ENCODE measurements around the gene NUBP2. TPM values are rescaled to one million over a fixed set of nuclear protein-coding genes. Genes with fewer than 3 reads are reported as not detected.

The NUBP2 gene
- total RNA-seq, 1 experiment from 2014 or later = 76.6 TPM

- BruUV-seq (replicated peaks) = no TSS peak
- intact Hi-C loops (cut with micrococcal nuclease; ENCODE audit: unreplicated experiment) = no loop called here
- TF ChIP-seq CTCF (conservative IDR thresholded peaks at IDR 0.05; ENCODE audit: low read depth, low read length) = no peak
- no peak for TF ChIP-seq EZH2 (IDR thresholded peaks at IDR 0.05; ENCODE audit: borderline replicate concordance, low read depth, low read length, poor library complexity, severe bottlenecking)
- POLR2A ChIA-PET (ENCODE audit: low non-redundant PET) = no interaction called here
- DNase-seq (ENCODE audit: low spot score) = no peak
- Histone ChIP-seq H3K9me3 (ENCODE audit: low read depth, low read length, poor library complexity, severe bottlenecking) (no peaks in the 10 kb centered on the region), H3K27ac (ENCODE audit: low read depth, low read length, poor library complexity, severe bottlenecking) (no peak overlapping the region), H3K36me3 (ENCODE audit: insufficient read depth, low read length, poor library complexity, severe bottlenecking) (no peaks in the 10 kb centered on the region), H3K4me1 (ENCODE audit: insufficient read depth, low read length, poor library complexity, severe bottlenecking) (peaks cover 12% of the 10 kb centered on the region), H3K4me3 (ENCODE audit: low read depth, low read length, poor library complexity, severe bottlenecking) (no peak overlapping the region), H3K27me3 (replicated peaks; ENCODE audit: insufficient read depth, low read depth, low read length, poor library complexity) (no peaks in the 10 kb centered on the region)
- CTCF ChIA-PET = no interaction called here
Measured at GRCh38 chr16:1832838-1833454, 50.2 kb downstream of the NUBP2 start.

- no peaks in the 10 kb centered on the region for H3K27me3 ChIP-seq (replicated peaks; ENCODE audit: insufficient read depth, low read depth, low read length, poor library complexity)
- no TSS peak for BruUV-seq (replicated peaks)
- intact Hi-C loops (cut with micrococcal nuclease; ENCODE audit: unreplicated experiment) = no loop called here
- no peaks in the 10 kb centered on the region for H3K9me3 ChIP-seq (ENCODE audit: low read depth, low read length, poor library complexity, severe bottlenecking)
- DNase-seq (ENCODE audit: low spot score) = no peak
- H3K4me3 ChIP-seq (ENCODE audit: low read depth, low read length, poor library complexity, severe bottlenecking) = no peak overlapping the region
- H3K4me1 ChIP-seq (ENCODE audit: insufficient read depth, low read length, poor library complexity, severe bottlenecking) = peaks cover 1% of the 10 kb centered on the region
- no peak for TF ChIP-seq CTCF (conservative IDR thresholded peaks at IDR 0.05; ENCODE audit: low read depth, low read length)
- no peak for TF ChIP-seq EZH2 (IDR thresholded peaks at IDR 0.05; ENCODE audit: borderline replicate concordance, low read depth, low read length, poor library complexity, severe bottlenecking)
- no peak overlapping the region for H3K27ac ChIP-seq (ENCODE audit: low read depth, low read length, poor library complexity, severe bottlenecking)
- POLR2A ChIA-PET (ENCODE audit: low non-redundant PET) = no interaction called here
- no peaks in the 10 kb centered on the region for H3K36me3 ChIP-seq (ENCODE audit: insufficient read depth, low read length, poor library complexity, severe bottlenecking)
- CTCF ChIA-PET = no interaction called here
Measured at GRCh38 chr16:1834096-1834495, 51.3 kb downstream of the NUBP2 start.

Small RNA genes within 50 kb of the gene (microRNA-seq; reads per million reads assigned to microRNA genes)
- gene MIR3177 = 51.2 reads per million, percentile 57 among the genes with 10 or more reads in this experiment

Other genes with a start within 250 kb of the NUBP2 start
- not detected in 2 replicates for gene TMEM204, start 249.3 kb upstream of the NUBP2 start, total RNA-seq (2021)
- gene IFT140, start 170.9 kb upstream of the NUBP2 start, total RNA-seq (2021) = 21.8 and 34.6 TPM in 2 replicates
- gene CRAMP1, start 170.6 kb upstream of the NUBP2 start, total RNA-seq (2021) = 33.0 and 38.4 TPM in 2 replicates
- gene JPT2, start 104.7 kb upstream of the NUBP2 start, total RNA-seq (2021) = 197 and 200 TPM in 2 replicates
- gene MAPK8IP3, start 76.8 kb upstream of the NUBP2 start, total RNA-seq (2021) = 66.9 and 69.2 TPM in 2 replicates
- gene NME3, start 11.4 kb upstream of the NUBP2 start, total RNA-seq (2021) = 35.3 and 40.8 TPM in 2 replicates
- 19.5 and 19.9 TPM in 2 replicates for gene EME2, start 10.2 kb upstream of the NUBP2 start, total RNA-seq (2021)
- 247 and 250 TPM in 2 replicates for gene MRPS34, start 9.8 kb upstream of the NUBP2 start, total RNA-seq (2021)
- gene SPSB3, start 389 bp upstream of the NUBP2 start, total RNA-seq (2021) = 15.0 and 20.8 TPM in 2 replicates
- not detected in 2 replicates for gene IGFALS, start 10.7 kb downstream of the NUBP2 start, total RNA-seq (2021)
- 14.4 and 23.4 TPM in 2 replicates for gene HAGH, start 43.9 kb downstream of the NUBP2 start, total RNA-seq (2021)
- gene FAHD1, start 44.2 kb downstream of the NUBP2 start, total RNA-seq (2021) = 19.9 and 22.1 TPM in 2 replicates
- gene MEIOB, start 89.2 kb downstream of the NUBP2 start, total RNA-seq (2021) = 0.48 and 0.62 TPM in 2 replicates
- not detected in 2 replicates for gene HS3ST6, start 135.5 kb downstream of the NUBP2 start, total RNA-seq (2021)
- 17.7 and 23.4 TPM in 2 replicates for gene MSRB1, start 160.2 kb downstream of the NUBP2 start, total RNA-seq (2021)
- not detected in 2 replicates for gene RPL3L, start 171.7 kb downstream of the NUBP2 start, total RNA-seq (2021)
- gene NDUFB10, start 176.6 kb downstream of the NUBP2 start, total RNA-seq (2021) = 178 and 210 TPM in 2 replicates
- 3,326 and 3,385 TPM in 2 replicates for gene RPS2, start 181.9 kb downstream of the NUBP2 start, total RNA-seq (2021)
- not detected in 2 replicates for gene RNF151, start 183.9 kb downstream of the NUBP2 start, total RNA-seq (2021)
- 58.4 and 64.1 TPM in 2 replicates for gene TBL3, start 189.1 kb downstream of the NUBP2 start, total RNA-seq (2021)
- gene NOXO1, start 198.5 kb downstream of the NUBP2 start, total RNA-seq (2021) = 0.90 and 1.2 TPM in 2 replicates
- 26.2 and 27.4 TPM in 2 replicates for gene GFER, start 201.2 kb downstream of the NUBP2 start, total RNA-seq (2021)
- 1.4 and 2.3 TPM in 2 replicates for gene SYNGR3, start 207.0 kb downstream of the NUBP2 start, total RNA-seq (2021)
- 68.0 and 75.8 TPM in 2 replicates for gene ZNF598, start 226.9 kb downstream of the NUBP2 start, total RNA-seq (2021)
- gene NPW, start 236.8 kb downstream of the NUBP2 start, total RNA-seq (2021) = 96.5 and 105 TPM in 2 replicates
- gene NHERF2, start 243.9 kb downstream of the NUBP2 start, total RNA-seq (2021) = 19.5 and 26.4 TPM in 2 replicates